DOHH2 (cell line): Measurements from ENCODE around the gene HVCN1.

ENCODE experiments used
- H3F3A ChIP-seq: fragments of 200-600 bp; sonication (generic), shearing (Covaris generic); 2 replicates; pipeline ENCODE4 v1.6.0; 2016; ENCODE audit warnings: antibody characterized with exemption, mild to moderate bottlenecking; ENCODE audit not compliant: control insufficient read depth, insufficient read depth
- H3K27ac ChIP-seq: fragments of 200-600 bp; sonication (generic); 2 replicates; pipeline ENCODE4 v1.5.1; 2014; ENCODE audit warnings: low read depth, mild to moderate bottlenecking, low read length, moderate library complexity
- H3K27me3 ChIP-seq: fragments of 200-600 bp; sonication (generic); 2 replicates; pipeline ENCODE4 v1.6.1; 2014; ENCODE audit warnings: mild to moderate bottlenecking, low read length, mixed read lengths; ENCODE audit not compliant: control insufficient read depth
- H3K36me3 ChIP-seq: fragments of 200-600 bp; sonication (generic); 2 replicates; pipeline ENCODE4 v1.6.1; 2014; ENCODE audit warnings: mild to moderate bottlenecking, low read length, moderate library complexity, mixed read lengths; ENCODE audit not compliant: control insufficient read depth
- H3K4me1 ChIP-seq: fragments of 200-600 bp; sonication (generic); 2 replicates; pipeline ENCODE4 v1.6.1; 2014; ENCODE audit warnings: mild to moderate bottlenecking, low read length, mixed read lengths; ENCODE audit not compliant: control insufficient read depth
- H3K4me2 ChIP-seq: fragments of 200-600 bp; sonication (generic); 2 replicates; pipeline ENCODE4 v1.6.0; 2014; ENCODE audit warnings: mild to moderate bottlenecking, low read length, moderate library complexity
- H3K4me3 ChIP-seq: fragments of 200-600 bp; sonication (generic); 2 replicates; pipeline ENCODE4 v1.5.1; 2014; ENCODE audit warnings: mild to moderate bottlenecking, low read length, mixed read lengths
- H3K79me2 ChIP-seq: fragments of 200-600 bp; sonication (generic); 2 replicates; pipeline ENCODE4 v1.6.1; 2014; ENCODE audit warnings: mild to moderate bottlenecking, low read length, mixed read lengths; ENCODE audit not compliant: control insufficient read depth
- H3K9me2 ChIP-seq: fragments of 200-600 bp; sonication (generic); replicated peaks from 2 replicates; pipeline ENCODE4 v1.6.1; 2014; ENCODE audit warnings: mild to moderate bottlenecking, low read length, mixed read lengths; ENCODE audit not compliant: control insufficient read depth
- H3K9me3 ChIP-seq: fragments of 200-600 bp; sonication (generic); 2 replicates; pipeline ENCODE4 v1.6.1; 2014; ENCODE audit warnings: antibody characterized with exemption, low read length, mixed read lengths; ENCODE audit not compliant: control insufficient read depth, insufficient read depth
- H4K20me1 ChIP-seq: fragments of 200-600 bp; sonication (generic); 2 replicates; pipeline ENCODE4 v1.6.0; 2014; ENCODE audit warnings: low read depth, mild to moderate bottlenecking, antibody characterized with exemption, low read length, moderate library complexity; ENCODE audit not compliant: control insufficient read depth, insufficient read depth
- EZH2phosphoT487 ChIP-seq: fragments of 200-600 bp; sonication (generic); IDR thresholded peaks from 2 replicates; pipeline ENCODE4 v1.6.1; 2017; ENCODE audit warnings: borderline replicate concordance, mild to moderate bottlenecking, antibody characterized with exemption, low read length, moderate library complexity, mixed read lengths
- TF ChIP-seq, protein P1 (sequence below): fragments of 200-600 bp; sonication (generic); IDR thresholded peaks from one replicate; pipeline ENCODE4 v1.5.1; 2014; ENCODE audit warnings: antibody characterized with exemption, mild to moderate bottlenecking, low read depth, low read length; ENCODE audit not compliant: poor library complexity, severe bottlenecking

The HVCN1 gene

GRCh38 chr12:110668480-110669192, 20.3 kb downstream of the HVCN1 start:
- Histone ChIP-seq H3K27ac (peak overlapping the region; percentile 99), H3K4me1 (peaks cover 88% of the 10 kb centered on the region), H3K27me3 (no peaks in the 10 kb centered on the region)

DNA sequence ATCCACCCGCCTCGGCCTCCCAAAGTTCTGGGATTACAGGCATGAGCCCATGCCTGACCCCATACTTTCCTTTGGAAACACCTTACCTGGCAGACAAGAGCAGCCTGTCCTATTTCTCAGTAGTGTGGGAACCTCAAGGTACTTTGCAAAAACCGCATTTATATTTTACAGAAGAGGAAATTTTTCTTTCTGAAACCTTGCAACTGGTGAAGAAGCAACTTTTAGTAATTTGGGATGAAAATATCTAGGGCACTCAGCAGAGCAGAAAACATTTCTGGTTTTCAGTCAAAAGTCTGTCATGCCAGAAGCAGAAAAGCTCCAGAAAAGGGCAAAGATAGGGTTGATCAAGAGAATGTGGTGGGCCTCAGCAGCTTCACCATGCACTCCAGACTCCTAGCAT, 21.2 kb downstream of the HVCN1 start:
- Histone ChIP-seq H4K20me1 (no peaks in the 10 kb centered on the region), H3F3A (peaks cover 20% of the 10 kb centered on the region), H3K27ac (peak overlapping the region; percentile 99), H3K4me1 (peaks cover 88% of the 10 kb centered on the region), H3K9me2 (no peaks in the 10 kb centered on the region), H3K9me3 (peaks cover 4% of the 10 kb centered on the region; the same call in 1 of the 2 replicates), H3K27me3 (no peaks in the 10 kb centered on the region), H3K36me3 (peaks cover 49% of the 10 kb centered on the region), H3K4me2 (peak overlapping the region; percentile 86), H3K79me2 (peaks cover 31% of the 10 kb centered on the region), H3K4me3 (peak overlapping the region; percentile 59)
- TF ChIP-seq, protein P1, sequence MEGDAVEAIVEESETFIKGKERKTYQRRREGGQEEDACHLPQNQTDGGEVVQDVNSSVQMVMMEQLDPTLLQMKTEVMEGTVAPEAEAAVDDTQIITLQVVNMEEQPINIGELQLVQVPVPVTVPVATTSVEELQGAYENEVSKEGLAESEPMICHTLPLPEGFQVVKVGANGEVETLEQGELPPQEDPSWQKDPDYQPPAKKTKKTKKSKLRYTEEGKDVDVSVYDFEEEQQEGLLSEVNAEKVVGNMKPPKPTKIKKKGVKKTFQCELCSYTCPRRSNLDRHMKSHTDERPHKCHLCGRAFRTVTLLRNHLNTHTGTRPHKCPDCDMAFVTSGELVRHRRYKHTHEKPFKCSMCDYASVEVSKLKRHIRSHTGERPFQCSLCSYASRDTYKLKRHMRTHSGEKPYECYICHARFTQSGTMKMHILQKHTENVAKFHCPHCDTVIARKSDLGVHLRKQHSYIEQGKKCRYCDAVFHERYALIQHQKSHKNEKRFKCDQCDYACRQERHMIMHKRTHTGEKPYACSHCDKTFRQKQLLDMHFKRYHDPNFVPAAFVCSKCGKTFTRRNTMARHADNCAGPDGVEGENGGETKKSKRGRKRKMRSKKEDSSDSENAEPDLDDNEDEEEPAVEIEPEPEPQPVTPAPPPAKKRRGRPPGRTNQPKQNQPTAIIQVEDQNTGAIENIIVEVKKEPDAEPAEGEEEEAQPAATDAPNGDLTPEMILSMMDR: no peak
- TF ChIP-seq EZH2phosphoT487: no peak

More at GRCh38 chr12:110668480-110669192, 20.3 kb downstream of the HVCN1 start:
- peaks cover 20% of the 10 kb centered on the region for H3F3A ChIP-seq
- peak overlapping the region; percentile 86 for H3K4me2 ChIP-seq
- H3K79me2 ChIP-seq: peaks cover 26% of the 10 kb centered on the region
- H3K4me3 ChIP-seq: peak overlapping the region; percentile 59
- H4K20me1 ChIP-seq: no peaks in the 10 kb centered on the region
- H3K9me2 ChIP-seq: no peaks in the 10 kb centered on the region
- peaks cover 4% of the 10 kb centered on the region; the same call in 1 of the 2 replicates for H3K9me3 ChIP-seq
- H3K36me3 ChIP-seq: peaks cover 49% of the 10 kb centered on the region
- no peak for TF ChIP-seq EZH2phosphoT487
- TF ChIP-seq, protein P1: no peak

DNA sequence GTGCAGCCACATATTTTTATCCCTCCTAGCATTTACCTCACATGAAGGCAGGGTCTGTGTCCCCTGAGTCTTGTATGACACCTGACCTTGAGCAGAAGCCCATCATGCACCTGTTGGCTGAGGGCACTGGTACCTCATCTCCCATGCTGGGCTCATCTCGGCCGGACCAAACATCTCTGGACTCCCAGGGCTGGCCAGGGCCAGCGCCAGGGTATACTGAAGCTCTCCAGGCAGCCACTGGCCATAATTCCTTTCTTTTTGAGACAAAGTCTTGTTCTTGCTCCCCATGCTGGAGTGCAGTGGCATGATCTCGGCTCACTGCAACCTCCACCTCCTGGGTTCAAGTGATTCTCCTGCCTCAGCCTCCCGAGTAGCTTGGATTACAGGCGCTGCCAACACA, 22.0 kb downstream of the HVCN1 start:
- Histone ChIP-seq H3K79me2 (peaks cover 38% of the 10 kb centered on the region), H3K4me1 (peaks cover 88% of the 10 kb centered on the region), H3K4me2 (peak overlapping the region; percentile 86), H3K27ac (peak overlapping the region; percentile 19; the same call in 1 of the 2 replicates), H4K20me1 (no peaks in the 10 kb centered on the region), H3K4me3 (peak overlapping the region; percentile 34), H3K36me3 (peaks cover 45% of the 10 kb centered on the region), H3K27me3 (no peaks in the 10 kb centered on the region), H3K9me2 (no peaks in the 10 kb centered on the region), H3K9me3 (peaks cover 4% of the 10 kb centered on the region; the same call in 1 of the 2 replicates), H3F3A (peaks cover 20% of the 10 kb centered on the region)
- TF ChIP-seq, protein P1: no peak
- TF ChIP-seq EZH2phosphoT487: no peak
